Activated CD8-positive, alpha-beta T cell treated with anti-CD3 and anti-CD28 coated beads for 36 hours (primary cell): ENCODE data around the gene PLA1A. TPM values are rescaled to one million over a fixed set of nuclear protein-coding genes. Genes with fewer than 3 reads are reported as not detected.
"Not testable (repeated sequence)": the region's sequence is repeated elsewhere in the genome, so short reads cannot be mapped to it uniquely, and the experiment has no call there.

Experiments used
- ATAC-seq: fragments of 200-7000 bp; cut with Tn5 transposase; one replicate; pipeline ENCODE4 v1.10.0; 2021; ENCODE audit warnings: mild to moderate bottlenecking, moderate library complexity
- CTCF ChIA-PET: fragments of 350-600 bp; sonication (Branson Sonifier 250); formaldehyde crosslinking; loops from one replicate; lab custom pipeline; 2021; ENCODE audit warnings: antibody characterized with exemption; lab: Charles Lee
- POLR2A ChIA-PET: fragments of 350-600 bp; sonication (Branson Sonifier 250); formaldehyde crosslinking; loops from one replicate; lab custom pipeline; 2021; ENCODE audit warnings: antibody characterized with exemption; lab: Charles Lee
- DNase-seq: peaks from one replicate; pipeline ENCODE4 v3.0.0-alpha.2; 2020
- H3K27ac Mint-ChIP-seq: one replicate; pipeline ENCODE4 v1.8.0; 2021; ENCODE audit warnings: mild to moderate bottlenecking, mixed read lengths
- H3K27me3 Mint-ChIP-seq: one replicate; pipeline ENCODE4 v1.8.0; 2021; ENCODE audit warnings: mixed read lengths
- H3K36me3 Mint-ChIP-seq: one replicate; pipeline ENCODE4 v1.8.0; 2021; ENCODE audit warnings: low read depth, mixed read lengths
- H3K4me1 Mint-ChIP-seq: one replicate; pipeline ENCODE4 v1.8.0; 2021; ENCODE audit warnings: low read depth, mixed read lengths
- H3K4me3 Mint-ChIP-seq: one replicate; pipeline ENCODE4 v1.8.0; 2021; ENCODE audit warnings: mild to moderate bottlenecking, moderate library complexity, mixed read lengths
- H3K9me3 Mint-ChIP-seq: one replicate; pipeline ENCODE4 v1.8.0; 2021; ENCODE audit warnings: mixed read lengths
- intact Hi-C: fragments of 100-400 bp; cut with micrococcal nuclease; formaldehyde crosslinking; loops from one replicate; pipeline ENCODE4 v1.10.0; 2022
- total RNA-seq, 2 experiments: library from RNA; stranded (reverse); gene quantifications; one replicate each; pipeline ENCODE4 v1.2.3, GENCODE V29; 2021
- TF ChIP-seq, protein P1 (sequence below): fragments of 200-600 bp; IDR thresholded peaks from one replicate; pipeline ENCODE4 v1.8.0; 2022; ENCODE audit warnings: antibody characterized with exemption, mild to moderate bottlenecking

Gene PLA1A
- total RNA-seq, 2 experiments from 2014 or later = not detected

DNA sequence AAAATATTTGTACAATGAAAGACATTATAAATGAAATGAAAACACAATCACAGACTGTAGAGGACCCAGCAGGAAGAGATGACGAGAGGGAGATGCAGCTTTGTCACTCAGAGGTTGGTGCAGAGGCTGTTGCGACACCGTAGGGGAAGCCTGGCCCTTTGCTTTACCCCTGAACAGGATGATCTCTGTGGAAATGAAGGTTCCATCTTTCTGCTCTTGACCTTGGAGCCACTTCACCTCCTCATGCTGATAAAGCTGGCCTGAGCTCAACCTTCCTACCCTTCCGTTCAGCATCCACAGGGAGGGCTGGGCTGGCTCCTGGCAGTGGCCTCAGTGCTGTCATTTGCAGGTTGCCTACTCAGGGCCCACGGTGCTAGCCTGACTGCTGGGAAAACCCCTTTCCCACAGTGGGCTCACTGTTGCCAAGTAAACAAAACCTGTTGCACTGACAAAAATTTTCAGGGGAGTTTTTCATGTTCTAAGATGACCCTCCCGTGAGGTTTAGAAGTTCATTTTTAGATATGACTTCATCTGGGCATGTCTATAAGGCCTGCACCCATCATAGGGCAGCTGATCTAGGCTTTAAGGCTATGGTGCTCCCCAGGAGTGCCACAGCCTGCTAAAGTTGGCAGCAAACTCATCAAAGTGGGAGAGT is 35.3 kb upstream of the PLA1A start:
- Mint-ChIP-seq H3K27me3 (peaks cover 1% of the 10 kb centered on the region), H3K36me3 (peaks cover 2% of the 10 kb centered on the region), H3K4me1 (peaks cover 29% of the 10 kb centered on the region), H3K9me3 (no peaks in the 10 kb centered on the region), H3K27ac (peak overlapping the region; percentile 93), H3K4me3 (peak overlapping the region; percentile 66)
- POLR2A ChIA-PET = interaction anchor here (1.2 kb wide), 1 partner anchor 135 kb away, joined by 3 read pairs; no protein-coding TSS in a partner anchor
- TF ChIP-seq, protein P1, sequence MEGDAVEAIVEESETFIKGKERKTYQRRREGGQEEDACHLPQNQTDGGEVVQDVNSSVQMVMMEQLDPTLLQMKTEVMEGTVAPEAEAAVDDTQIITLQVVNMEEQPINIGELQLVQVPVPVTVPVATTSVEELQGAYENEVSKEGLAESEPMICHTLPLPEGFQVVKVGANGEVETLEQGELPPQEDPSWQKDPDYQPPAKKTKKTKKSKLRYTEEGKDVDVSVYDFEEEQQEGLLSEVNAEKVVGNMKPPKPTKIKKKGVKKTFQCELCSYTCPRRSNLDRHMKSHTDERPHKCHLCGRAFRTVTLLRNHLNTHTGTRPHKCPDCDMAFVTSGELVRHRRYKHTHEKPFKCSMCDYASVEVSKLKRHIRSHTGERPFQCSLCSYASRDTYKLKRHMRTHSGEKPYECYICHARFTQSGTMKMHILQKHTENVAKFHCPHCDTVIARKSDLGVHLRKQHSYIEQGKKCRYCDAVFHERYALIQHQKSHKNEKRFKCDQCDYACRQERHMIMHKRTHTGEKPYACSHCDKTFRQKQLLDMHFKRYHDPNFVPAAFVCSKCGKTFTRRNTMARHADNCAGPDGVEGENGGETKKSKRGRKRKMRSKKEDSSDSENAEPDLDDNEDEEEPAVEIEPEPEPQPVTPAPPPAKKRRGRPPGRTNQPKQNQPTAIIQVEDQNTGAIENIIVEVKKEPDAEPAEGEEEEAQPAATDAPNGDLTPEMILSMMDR = no peak
- DNase-seq (peak; percentile 75), ATAC-seq (peak; percentile 79)
- CTCF ChIA-PET = no interaction called here
- intact Hi-C loops = no loop called here

DNA sequence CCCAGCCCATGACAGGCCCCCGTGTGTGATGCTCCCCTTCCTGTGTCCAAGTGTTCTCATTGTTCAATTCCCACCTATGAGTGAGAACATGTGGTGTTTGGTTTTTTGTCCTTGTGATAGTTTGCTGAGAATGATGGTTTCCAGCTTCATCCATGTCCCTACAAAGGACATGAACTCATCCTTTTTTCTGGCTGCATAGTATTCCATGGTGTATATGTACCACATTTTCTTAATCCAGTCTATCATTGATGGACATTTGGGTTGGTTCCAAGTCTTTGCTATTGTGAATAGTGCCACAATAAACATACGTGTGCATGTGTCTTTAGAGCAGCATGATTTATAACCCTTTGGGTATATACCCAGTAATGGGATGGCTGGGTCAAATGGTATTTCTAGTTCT is 34.4 kb upstream of the PLA1A start:
- H3K27me3 Mint-ChIP-seq, H3K36me3 Mint-ChIP-seq, H3K9me3 Mint-ChIP-seq, ATAC-seq, DNase-seq, H3K4me3 Mint-ChIP-seq, CTCF ChIA-PET, POLR2A ChIA-PET, intact Hi-C loops: not testable (repeated sequence)
- Mint-ChIP-seq H3K4me1 (peaks cover 21% of the 10 kb centered on the region), H3K27ac (peak overlapping the region; percentile 15)

DNA sequence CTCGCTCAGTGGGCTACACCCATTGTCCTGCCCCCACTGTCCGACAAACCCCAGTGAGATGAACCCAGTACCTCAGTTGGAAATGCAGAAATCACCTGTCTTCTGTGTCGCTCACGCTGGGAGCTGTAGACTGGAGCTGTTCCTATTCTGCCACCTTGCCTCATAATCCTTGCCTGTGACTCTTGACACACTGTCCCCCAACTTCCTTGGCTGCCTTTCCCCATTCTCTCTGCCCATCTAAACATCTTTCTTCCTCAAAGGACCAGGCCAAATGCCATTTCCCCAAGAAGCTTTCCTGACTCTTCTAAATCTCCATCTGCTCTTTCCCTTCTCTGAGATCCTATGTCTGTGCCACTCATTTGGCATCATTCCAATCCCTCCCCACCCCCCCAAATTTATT is 28.5 kb upstream of the PLA1A start:
- DNase-seq (no peak), ATAC-seq (no peak)
- POLR2A ChIA-PET = interaction anchor here (0.8 to 1.5 kb wide), 3 partner anchors 11 to 105 kb away, joined by 3 to 4 read pairs (median 3); partner anchors contain the start of gene TMEM39A
- intact Hi-C loops = no loop called here
- Mint-ChIP-seq H3K27ac (no peak overlapping the region), H3K4me3 (no peak overlapping the region), H3K9me3 (no peaks in the 10 kb centered on the region), H3K36me3 (no peaks in the 10 kb centered on the region), H3K27me3 (peaks cover 14% of the 10 kb centered on the region), H3K4me1 (peaks cover 4% of the 10 kb centered on the region)
- TF ChIP-seq, protein P1 = no peak
- CTCF ChIA-PET = interaction anchor here (1.3 to 1.6 kb wide), 2 partner anchors 10 to 31 kb away, joined by 3 to 6 read pairs; partner anchors contain the start of gene CD80

DNA sequence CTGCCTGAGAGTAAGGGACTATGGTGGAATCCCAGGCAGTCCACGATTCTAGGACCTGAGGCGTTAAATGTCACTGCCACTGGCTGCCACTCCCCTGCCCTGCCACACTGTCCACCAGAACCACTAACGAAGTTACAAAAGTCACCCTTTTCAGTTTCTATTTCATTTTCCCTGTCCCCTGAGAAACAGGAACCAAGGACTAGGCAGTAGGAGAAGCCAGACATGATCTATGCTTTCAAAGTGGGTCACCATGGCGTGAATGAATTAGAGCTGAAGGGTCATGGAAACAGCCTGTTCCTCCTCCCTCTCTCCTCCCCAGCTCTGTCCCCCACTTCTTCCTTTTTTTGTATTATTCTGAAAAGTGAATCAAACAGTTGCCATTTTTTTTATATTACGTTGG is 27.5 kb upstream of the PLA1A start:
- Mint-ChIP-seq H3K27me3 (peaks cover 14% of the 10 kb centered on the region), H3K9me3 (no peaks in the 10 kb centered on the region), H3K4me3 (no peak overlapping the region), H3K4me1 (peaks cover 4% of the 10 kb centered on the region), H3K27ac (no peak overlapping the region), H3K36me3 (no peaks in the 10 kb centered on the region)
- DNase-seq = no peak
- CTCF ChIA-PET = interaction anchor here (1.3 kb wide), 1 partner anchor 30 kb away, joined by 3 read pairs; no protein-coding TSS in a partner anchor
- intact Hi-C loops = no loop called here
- ATAC-seq = no peak
- TF ChIP-seq, protein P1 = no peak
- POLR2A ChIA-PET = interaction anchor here (1.3 to 1.5 kb wide), 2 partner anchors 10 to 107 kb away, joined by 3 to 4 read pairs; partner anchors contain the start of gene TMEM39A

DNA sequence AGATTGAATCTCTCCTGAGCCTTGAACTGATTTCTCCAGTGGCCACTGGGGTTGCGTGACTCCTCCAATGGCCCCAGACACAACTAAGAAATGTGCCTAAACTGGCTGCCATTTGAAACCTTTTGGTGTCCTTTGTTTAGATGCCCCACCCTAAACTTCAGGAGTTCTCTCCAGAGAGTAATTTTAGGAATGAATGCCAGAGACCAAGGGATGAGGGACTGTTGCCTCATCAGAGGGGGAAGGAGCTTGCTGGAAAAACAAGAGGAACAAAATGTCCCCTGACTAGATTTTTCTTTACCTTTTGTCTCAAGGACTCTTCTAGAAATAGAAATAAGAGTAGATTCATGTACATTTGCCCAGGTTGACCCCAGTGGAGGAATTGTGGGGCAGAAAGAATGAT is 26.5 kb upstream of the PLA1A start:
- Mint-ChIP-seq H3K4me3 (no peak overlapping the region), H3K9me3 (no peaks in the 10 kb centered on the region), H3K27ac (no peak overlapping the region), H3K36me3 (no peaks in the 10 kb centered on the region), H3K27me3 (peaks cover 14% of the 10 kb centered on the region), H3K4me1 (peaks cover 2% of the 10 kb centered on the region)
- intact Hi-C loops = no loop called here
- DNase-seq (no peak), ATAC-seq (no peak)
- ChIA-PET CTCF (no interaction called here), POLR2A (interaction anchor here (0.6 kb wide), 1 partner anchor 9 kb away, joined by 3 read pairs; no protein-coding TSS in a partner anchor)
- TF ChIP-seq, protein P1 = no peak
